Hepatocyte (in vitro differentiated cells): ENCODE measurements around the gene CAMSAP1.

Source experiments
- CTCF ChIP-seq: fragments of 200-600 bp; sonication (generic); IDR thresholded peaks from 2 replicates; pipeline ENCODE4 v1.5.1; 2016; ENCODE audit warnings: antibody characterized with exemption, mild to moderate bottlenecking; ENCODE audit not compliant: poor library complexity
- EZH2 ChIP-seq: fragments of 200-600 bp; sonication (generic); IDR thresholded peaks from 2 replicates; pipeline ENCODE4 v1.6.1; 2016; ENCODE audit warnings: antibody characterized with exemption, mild to moderate bottlenecking, borderline replicate concordance

DNA sequence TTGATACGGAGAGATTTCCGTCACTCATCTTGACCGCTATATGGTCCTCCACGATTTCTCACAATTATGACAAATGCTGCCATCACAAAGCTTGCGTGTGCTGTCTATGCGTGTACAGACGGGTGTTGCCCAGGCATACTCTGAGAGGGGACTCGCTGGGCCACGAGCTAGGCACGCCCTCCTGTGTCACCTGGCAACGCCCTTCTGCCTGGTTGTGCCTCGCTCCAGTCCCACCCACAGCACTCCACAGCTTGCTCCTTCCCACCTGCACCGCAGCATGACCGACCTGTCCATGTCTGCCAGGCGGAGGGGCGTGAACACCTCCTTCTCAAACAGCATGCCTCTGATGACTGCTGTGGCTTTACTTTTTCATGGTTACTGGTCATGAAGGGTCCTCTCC, 55.6 kb downstream of the CAMSAP1 start:
- TF ChIP-seq CTCF: no peak
- no peak for TF ChIP-seq EZH2
